COR-L47 (cell line): ENCODE measurements around the gene SLC5A2.
"Not testable (repeated sequence)": the region's sequence is repeated elsewhere in the genome, so short reads cannot be mapped to it uniquely, and the experiment has no call there.

ENCODE experiments used
- DNase-seq: peaks from one replicate; lab custom pipeline; 2025; lab: John Stamatoyannopoulos, UW

SLC5A2 gene

GRCh38 chr16:31475946-31476302 is 7.0 kb upstream of the SLC5A2 start:
- no peak for DNase-seq

DNA sequence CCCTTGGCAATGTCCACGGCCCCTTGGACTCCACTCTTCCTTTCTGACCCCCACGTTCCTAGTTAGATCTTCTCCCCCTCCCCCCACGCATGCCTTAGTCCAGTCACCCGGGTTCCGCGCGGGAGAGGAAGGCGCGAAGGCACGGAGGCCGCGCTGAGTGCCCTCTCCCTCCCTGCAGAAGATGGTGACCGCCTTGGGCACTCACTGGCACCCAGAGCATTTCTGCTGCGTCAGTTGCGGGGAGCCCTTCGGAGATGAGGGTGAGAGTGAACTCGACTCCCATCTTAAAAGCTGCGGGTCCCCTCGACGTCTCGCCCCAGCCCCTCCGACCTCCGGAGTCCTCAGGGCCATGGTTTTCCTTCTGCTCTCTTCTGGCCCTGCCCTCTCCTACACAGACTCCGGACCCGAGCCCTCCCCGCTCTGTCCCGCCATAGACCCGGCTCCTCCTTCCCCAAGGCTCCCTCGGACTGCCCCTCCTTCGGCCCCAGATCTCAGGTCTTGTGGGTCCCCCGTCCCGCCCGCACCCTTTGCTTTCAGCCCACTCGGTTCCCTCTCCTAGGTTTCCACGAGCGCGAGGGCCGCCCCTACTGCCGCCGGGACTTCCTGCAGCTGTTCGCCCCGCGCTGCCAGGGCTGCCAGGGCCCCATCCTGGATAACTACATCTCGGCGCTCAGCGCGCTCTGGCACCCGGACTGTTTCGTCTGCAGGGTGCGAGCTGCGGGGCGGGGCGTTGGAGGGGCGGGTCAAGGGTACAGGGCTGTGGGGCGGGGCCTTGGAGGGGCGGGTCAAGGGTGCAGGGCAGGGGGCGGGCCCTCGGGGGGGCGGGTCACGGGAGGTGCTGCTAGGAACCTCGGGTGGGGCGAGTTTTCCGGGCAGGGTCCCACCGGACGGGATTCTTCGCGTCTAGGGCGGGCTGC is 6.4 kb upstream of the SLC5A2 start:
- DNase-seq: no peak

GRCh38 chr16:31477220-31478216 is 5.4 kb upstream of the SLC5A2 start:
- no peak for DNase-seq

DNA sequence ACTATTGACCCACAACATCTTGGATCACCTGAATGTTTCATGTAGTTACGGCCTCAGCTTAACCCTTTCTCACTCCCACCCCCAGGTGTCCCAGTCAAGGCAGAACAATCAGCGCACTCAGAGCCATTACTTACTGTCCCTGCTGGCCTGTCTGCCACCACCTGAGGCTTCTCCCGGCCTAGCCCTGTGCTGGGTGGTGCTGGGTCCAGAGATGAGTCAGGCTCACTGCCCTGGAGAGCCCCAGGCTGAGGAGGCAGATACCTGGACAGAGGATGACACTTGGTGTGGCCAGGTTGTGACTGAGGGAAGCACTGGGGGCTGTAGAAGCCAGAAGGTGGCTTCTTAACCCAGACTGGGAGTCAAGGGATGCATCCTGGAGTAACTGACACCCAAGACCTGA is 4.0 kb upstream of the SLC5A2 start:
- no peak for DNase-seq

DNA sequence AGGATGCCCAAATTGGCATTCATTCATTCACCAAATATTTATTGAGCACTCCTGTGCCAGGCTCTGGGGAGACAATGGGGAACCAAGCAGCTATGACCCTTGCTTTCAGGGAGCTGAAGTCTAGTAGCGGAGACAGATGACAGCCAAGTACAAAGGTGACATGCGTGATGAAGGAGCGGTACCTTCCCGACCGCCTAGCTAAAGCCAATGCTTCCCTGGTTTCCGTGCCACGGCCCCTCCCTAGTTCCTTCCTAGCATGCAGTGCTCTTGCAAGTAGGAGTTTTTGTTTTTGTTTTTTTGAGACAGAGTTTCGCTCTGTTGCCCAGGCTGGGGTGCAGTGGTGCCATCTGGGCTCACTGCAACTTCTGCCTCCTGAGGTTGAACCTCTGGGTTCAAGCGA is 3.2 kb upstream of the SLC5A2 start:
- DNase-seq: no peak

DNA sequence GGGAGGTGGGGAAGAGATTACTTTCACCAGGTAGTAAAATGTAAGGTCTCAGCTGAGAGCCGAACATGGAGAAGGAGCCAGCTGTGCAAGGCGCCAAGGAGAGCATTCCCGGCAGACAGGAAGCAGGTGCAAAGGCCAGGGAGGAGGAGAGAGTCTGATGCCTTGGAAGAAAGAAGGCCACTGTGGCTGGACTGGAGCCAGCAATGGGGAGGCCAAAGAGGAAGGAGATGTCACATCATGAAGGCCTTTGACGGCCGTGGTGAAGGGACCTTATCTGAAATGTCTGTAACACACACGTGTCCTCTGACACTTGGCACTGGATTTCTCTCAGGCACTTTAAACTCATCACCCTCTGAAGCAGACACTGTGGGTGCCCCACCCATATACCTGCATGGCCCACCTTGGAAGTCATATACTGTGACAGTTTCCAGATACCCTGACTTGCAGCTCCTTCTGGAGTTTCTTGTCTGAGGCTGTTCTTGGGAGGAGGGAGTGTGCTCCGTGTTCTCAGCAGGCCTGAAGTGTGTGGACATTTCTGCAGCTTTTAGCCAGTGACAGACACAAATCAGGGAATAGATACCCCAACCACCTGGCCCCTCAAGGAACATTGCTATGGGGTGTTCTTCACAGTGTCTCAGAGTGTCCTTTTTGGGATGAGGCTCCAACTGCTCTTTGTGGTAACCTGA is 1.9 kb upstream of the SLC5A2 start:
- no peak for DNase-seq

DNA sequence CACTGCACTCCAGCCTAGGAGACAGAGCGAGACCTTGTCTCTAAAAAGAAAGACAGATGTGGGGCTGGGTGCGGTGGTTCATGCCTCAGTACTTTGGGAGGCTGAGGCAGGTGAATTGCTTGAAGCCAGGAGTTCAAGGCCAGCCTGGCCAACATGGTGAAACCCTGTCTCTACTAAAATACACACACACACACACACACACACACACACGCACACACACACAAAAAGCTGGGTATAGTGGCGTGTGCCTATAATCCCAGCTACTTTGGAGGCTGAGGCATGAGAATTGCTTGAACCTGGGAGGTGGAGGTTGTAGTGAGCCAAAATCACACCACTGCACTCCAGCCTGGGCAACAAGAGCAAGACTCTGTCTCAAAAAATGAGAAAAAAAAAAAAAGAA is 1.1 kb downstream of the SLC5A2 start:
- DNase-seq: not testable (repeated sequence)

DNA sequence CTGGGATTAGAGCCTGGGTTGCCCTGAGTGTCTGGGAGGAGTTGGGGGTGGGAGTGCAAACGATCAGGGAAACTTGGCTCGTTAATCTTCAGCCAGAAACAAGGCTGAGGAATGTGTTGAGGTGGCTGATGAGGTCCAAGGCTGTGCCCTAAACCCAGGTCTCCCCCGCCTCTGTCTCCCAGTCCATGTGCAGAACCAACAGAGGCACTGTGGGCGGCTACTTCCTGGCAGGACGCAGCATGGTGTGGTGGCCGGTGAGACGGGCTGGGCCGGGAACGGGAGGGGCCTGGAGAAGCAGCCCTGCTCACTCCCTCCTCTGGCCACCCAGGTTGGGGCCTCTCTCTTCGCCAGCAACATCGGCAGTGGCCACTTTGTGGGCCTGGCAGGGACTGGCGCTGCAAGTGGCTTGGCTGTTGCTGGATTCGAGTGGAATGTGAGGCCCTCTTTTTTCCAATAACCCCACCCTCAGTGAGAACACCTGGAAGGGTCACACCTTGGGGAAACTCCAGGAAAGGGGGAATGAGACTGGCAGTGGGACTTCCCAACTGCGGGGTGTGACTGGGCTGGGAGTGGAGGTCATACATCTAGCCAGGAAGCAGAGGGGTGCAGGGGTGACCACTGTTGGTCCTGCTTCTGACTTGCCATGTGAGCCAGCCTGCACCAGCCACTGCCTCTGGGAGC is 1.7 kb downstream of the SLC5A2 start:
- DNase-seq: no peak

GRCh38 chr16:31485571-31485970 is 2.6 kb downstream of the SLC5A2 start:
- no peak for DNase-seq

GRCh38 chr16:31486045-31486444 is 3.1 kb downstream of the SLC5A2 start:
- no peak for DNase-seq

DNA sequence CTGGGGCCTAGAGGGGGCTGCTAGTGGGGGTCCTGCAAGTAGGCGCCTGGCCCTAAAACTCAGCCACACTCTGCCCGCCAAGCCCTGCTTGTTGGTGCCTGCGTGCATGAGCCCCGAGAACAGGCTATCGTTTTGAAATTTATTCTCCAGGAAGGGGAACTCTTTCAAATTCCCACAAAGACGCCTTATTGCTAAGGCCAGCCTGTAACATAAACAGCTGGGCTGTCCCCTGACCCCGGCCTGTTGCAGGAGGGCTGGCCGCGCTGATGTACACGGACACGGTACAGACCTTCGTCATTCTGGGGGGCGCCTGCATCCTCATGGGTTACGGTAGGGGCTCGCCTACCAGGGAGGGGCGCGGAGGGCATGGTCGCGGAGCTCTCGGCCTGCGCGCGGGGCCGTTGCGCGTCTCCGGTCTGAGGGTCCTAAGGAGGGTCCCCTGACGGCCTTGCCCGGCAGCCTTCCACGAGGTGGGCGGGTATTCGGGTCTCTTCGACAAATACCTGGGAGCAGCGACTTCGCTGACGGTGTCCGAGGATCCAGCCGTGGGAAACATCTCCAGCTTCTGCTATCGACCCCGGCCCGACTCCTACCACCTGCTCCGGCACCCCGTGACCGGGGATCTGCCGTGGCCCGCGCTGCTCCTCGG is 4.3 kb downstream of the SLC5A2 start:
- DNase-seq: no peak

GRCh38 chr16:31487720-31488467 is 5.0 kb downstream of the SLC5A2 start:
- DNase-seq: peak; percentile 65

GRCh38 chr16:31488468-31489297 is 5.8 kb downstream of the SLC5A2 start:
- peak; percentile 0 for DNase-seq

GRCh38 chr16:31489298-31489564 is 6.3 kb downstream of the SLC5A2 start:
- no peak for DNase-seq

- DNase-seq: no peak
These were observed 7.0 kb downstream of the SLC5A2 start for GRCh38 chr16:31489616-31490584.

DNA sequence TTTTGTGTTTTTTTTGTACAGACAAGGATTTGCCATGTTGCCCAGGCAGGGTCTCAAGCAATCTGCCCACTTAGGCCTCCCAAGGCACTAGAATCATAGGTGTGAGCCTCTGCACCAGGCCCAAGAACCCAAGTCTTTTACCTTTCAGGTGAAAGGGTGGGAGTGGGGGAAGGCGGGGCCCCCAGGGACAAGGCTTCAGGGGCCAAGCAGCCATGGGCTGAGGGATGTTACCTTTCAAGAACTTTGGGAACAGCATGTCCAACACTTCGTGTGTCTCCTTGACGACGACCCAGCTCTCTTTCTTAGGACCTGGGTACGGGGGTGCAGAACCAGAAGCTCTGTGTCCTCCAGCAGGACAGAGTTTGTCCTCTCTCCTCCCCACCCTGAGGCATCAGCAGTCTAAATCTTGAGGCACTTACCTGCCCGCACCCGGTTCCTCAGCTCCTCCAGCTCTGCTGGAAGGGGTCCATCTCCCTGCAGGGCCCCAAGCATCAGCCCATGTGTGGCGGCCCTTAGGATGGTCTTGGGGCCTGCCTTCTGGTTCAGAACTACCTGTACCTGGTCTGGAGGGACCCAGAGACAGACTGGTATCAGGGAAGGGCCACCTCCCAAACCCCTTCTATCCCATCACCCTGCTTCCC is 9.0 kb downstream of the SLC5A2 start:
- DNase-seq: no peak

DNA sequence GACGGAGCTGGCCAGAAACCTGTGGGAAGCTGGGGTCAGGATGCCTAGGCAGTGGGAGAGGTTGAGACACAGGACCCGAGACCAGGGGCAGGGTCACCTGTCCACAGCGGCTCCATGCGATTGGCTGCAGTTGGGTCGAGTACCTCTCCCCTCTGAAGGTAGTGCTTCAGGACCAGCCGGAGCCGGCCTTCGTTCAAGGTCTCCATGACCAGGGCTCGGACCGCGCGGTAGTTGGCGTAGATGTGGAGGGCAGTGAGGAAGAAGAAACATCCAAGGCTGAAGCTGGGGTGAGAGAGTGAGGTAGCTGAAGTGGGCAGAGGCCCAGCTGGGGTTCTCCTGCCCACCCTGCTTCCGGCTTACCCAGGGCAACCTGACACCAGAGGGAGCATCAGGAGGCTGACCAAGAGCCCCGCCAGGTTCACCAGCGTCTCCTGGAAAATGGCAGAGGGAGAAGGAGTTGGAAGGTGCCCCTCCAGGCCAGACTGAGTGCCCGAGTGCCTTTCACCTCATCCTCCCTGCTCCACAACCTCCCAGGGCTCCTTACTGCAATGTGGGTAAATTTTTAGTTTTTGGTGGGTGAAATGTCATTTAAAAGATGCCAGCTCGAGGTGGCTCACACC is 10.7 kb downstream of the SLC5A2 start:
- no peak for DNase-seq

GRCh38 chr16:31496670-31497069 is 13.7 kb downstream of the SLC5A2 start:
- no peak for DNase-seq
